ENCODE data around the gene OMP. TPM values are rescaled to one million over a fixed set of nuclear protein-coding genes. Genes with fewer than 3 reads are reported as not detected.

OMP gene
- total RNA-seq, 4 donors from 2014 or later: not detected

DNA sequence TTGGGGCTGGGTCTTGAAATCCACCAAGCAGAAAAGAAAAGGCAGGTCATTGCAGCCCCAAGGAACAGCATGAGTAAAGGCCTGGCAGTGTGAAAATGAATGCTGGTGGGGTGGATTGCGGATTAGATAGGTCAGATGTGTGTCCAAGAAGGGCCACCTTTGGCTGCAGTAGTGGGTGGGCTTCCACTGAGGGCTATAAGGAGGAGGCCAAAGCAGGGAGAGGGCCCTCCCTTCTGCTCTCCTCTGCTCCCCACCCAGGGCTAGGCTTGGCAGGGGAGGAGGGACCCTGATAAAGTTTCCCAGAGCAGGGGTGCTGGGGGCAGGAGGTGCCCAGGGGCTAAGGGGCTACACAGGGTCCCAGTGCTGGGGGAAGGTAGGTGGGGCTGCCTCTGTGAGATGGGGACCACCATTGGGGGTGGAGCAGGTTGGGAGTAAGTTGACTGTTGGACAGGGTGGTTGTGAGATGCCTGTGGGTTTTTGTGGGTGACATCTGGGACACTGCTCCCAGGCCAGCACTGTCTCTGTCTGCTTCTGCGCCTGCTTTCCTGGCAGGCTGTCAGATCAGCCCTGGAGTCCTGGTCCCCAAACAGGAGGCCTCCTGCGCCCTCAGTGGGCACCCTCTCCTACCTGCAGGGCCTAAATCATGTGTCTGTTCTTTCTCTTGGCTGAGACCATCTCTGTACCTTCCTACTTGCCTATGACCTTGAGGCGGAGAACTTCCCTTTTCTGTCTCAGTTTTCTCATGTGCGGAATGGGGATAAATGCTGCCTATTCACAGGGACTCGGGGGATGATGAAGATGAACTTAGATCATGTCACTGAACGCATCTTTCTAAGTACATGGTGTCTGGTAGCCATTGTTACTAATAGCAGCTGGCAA lies 33.9 kb upstream of the OMP start:
- WGBS: 82% methylated on average over 7 of the region's 7 CpGs

DNA sequence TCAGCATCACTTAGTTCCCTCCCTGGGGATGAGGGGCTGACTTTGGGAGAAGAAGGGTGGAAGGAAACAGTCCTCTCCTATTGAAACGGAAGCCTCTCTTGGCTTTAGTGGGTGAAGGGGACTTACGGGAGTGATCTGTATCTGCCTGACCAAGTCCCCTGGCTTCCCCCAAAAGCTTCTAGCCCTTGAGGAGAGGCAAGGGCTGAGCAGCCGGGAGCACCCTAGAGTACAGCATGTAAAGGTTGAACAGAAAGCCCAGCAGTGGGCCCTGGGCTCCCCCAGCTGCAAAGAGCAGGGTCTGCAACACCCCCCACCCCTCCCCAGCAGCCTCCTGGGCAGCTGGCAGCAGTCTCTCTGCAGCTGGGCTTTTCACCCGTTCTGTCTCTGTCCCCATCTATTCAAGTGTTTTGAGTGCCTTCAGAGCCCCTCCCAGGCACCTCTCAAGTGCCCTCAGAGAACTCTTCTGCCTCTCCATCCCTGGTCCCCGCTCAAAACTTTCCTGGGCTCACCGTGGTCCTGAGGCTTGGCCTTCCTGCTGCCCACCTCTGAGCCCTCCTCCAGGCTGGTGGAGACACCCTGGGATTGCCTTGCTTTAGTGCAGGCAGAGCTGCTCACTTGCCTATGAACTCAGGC lies 33.2 kb upstream of the OMP start:
- Histone ChIP-seq H3K9me3 (no peaks in the 10 kb centered on the region), H3K36me3 (no peaks in the 10 kb centered on the region), H3K27me3 (no peaks in the 10 kb centered on the region), H3K4me3 (no peak overlapping the region), H3K4me1 (peaks cover 31 to 73% (median 62%) of the 10 kb centered on the region in 4 donors), H3K27ac (replicated peaks in 1 of 4) (no peak overlapping the region)
- DNase-seq (ENCODE audit: extremely low spot score): no peak
- TF ChIP-seq POLR2AphosphoS5 (IDR thresholded peaks at IDR 0.05) (no peak), EP300 (IDR thresholded peaks at IDR 0.05) (no peak), POLR2A (IDR thresholded peaks at IDR 0.05; ENCODE audit: low read depth) (no peak)
- TF ChIP-seq, protein P1, sequence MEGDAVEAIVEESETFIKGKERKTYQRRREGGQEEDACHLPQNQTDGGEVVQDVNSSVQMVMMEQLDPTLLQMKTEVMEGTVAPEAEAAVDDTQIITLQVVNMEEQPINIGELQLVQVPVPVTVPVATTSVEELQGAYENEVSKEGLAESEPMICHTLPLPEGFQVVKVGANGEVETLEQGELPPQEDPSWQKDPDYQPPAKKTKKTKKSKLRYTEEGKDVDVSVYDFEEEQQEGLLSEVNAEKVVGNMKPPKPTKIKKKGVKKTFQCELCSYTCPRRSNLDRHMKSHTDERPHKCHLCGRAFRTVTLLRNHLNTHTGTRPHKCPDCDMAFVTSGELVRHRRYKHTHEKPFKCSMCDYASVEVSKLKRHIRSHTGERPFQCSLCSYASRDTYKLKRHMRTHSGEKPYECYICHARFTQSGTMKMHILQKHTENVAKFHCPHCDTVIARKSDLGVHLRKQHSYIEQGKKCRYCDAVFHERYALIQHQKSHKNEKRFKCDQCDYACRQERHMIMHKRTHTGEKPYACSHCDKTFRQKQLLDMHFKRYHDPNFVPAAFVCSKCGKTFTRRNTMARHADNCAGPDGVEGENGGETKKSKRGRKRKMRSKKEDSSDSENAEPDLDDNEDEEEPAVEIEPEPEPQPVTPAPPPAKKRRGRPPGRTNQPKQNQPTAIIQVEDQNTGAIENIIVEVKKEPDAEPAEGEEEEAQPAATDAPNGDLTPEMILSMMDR (IDR thresholded peaks at IDR 0.05): no peak
- WGBS: 76% methylated on average over 6 of the region's 6 CpGs
- intact Hi-C loops (cut with DNase I): no loop called here

More for the DNA sequence above, 33.9 kb upstream of the OMP start:
- H3K4me1 ChIP-seq: peaks cover 23 to 66% (median 54%) of the 10 kb centered on the region in 4 donors
- H3K27ac ChIP-seq (replicated peaks in 1 of 4): no peak overlapping the region
- no peaks in the 10 kb centered on the region for H3K36me3 ChIP-seq
- intact Hi-C loops (cut with DNase I): no loop called here
- H3K9me3 ChIP-seq: no peaks in the 10 kb centered on the region
- no peaks in the 10 kb centered on the region for H3K27me3 ChIP-seq
- no peak for TF ChIP-seq EP300 (IDR thresholded peaks at IDR 0.05)
- TF ChIP-seq POLR2A (IDR thresholded peaks at IDR 0.05; ENCODE audit: low read depth): no peak
- no peak for TF ChIP-seq POLR2AphosphoS5 (IDR thresholded peaks at IDR 0.05)
- TF ChIP-seq, protein P1 (IDR thresholded peaks at IDR 0.05): no peak
- H3K4me3 ChIP-seq: peak overlapping the region in 1 of 4 donors; percentile 72
- no peak for DNase-seq (ENCODE audit: extremely low spot score)

DNA sequence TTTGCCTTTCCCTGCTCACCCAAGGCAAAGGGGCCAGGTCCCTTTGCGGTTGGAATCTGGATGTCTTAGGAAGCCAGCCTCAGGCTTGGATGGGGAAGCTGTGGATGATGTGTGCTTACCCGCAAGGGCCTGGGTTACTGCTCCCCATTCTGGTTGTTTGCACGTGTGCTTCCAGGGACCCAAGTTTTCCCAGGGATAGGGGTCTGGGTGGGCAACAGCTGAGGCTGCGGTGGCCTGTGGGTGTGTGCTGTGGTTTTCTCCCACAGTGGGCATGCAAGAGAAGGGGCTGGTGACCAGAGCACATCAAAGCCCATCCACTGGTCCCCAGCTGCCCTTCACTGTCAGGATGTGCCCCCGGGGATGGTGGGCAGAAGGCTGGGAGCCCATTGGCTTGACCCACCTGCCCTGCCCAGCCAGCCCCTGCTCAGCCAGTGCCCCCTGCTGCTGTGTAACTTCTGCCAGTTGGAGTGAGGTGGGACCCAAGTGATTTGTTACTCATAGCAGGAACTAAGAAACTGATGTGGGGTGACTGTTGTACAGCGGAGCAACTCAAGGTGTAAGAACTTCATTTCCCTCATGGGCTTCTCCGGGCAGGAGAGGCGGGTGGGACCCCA lies 32.6 kb upstream of the OMP start:
- no peak overlapping the region for H3K27ac ChIP-seq (replicated peaks in 1 of 4)
- WGBS: 91% methylated on average over 4 of the region's 8 CpGs
- H3K27me3 ChIP-seq: no peaks in the 10 kb centered on the region
- no peak for DNase-seq (ENCODE audit: extremely low spot score)
- H3K4me3 ChIP-seq: no peak overlapping the region
- H3K4me1 ChIP-seq: peaks cover 35 to 80% (median 68%) of the 10 kb centered on the region in 4 donors
- no peaks in the 10 kb centered on the region for H3K36me3 ChIP-seq
- no peaks in the 10 kb centered on the region for H3K9me3 ChIP-seq
- intact Hi-C loops (cut with DNase I): no loop called here
- TF ChIP-seq EP300 (IDR thresholded peaks at IDR 0.05): no peak
- no peak for TF ChIP-seq POLR2AphosphoS5 (IDR thresholded peaks at IDR 0.05)
- no peak for TF ChIP-seq POLR2A (IDR thresholded peaks at IDR 0.05; ENCODE audit: low read depth)
- TF ChIP-seq, protein P1 (IDR thresholded peaks at IDR 0.05): no peak

DNA sequence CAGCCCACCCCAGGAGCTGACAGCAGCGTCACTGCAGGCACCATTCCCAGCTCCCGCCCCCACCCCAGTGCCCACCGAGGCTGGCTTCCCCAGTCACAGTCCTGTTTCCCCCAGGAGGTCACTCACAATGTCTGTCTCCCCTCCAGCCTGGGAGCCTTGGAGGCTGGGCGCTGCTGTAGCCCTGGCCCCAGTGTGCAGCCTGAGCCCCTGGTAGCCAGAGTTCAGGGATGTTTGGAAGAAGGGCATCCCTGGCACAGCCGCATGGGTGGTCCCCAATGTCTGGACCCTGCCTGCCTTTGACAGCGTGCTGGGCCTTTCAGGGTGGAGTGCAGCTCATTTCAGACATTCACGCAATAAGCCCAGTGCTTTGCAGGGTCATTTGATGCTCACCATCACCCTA lies 31.6 kb upstream of the OMP start:
- DNase-seq (ENCODE audit: extremely low spot score): no peak
- TF ChIP-seq POLR2AphosphoS5 (IDR thresholded peaks at IDR 0.05) (no peak), EP300 (IDR thresholded peaks at IDR 0.05) (no peak), POLR2A (IDR thresholded peaks at IDR 0.05; ENCODE audit: low read depth) (no peak)
- TF ChIP-seq, protein P1 (IDR thresholded peaks at IDR 0.05): no peak
- H3K36me3 ChIP-seq: no peaks in the 10 kb centered on the region
- no peak overlapping the region for H3K4me3 ChIP-seq
- H3K27ac ChIP-seq (replicated peaks in 1 of 4): peak overlapping the region in 2 of 4 donors; percentile 78 to 83
- 90% methylated on average over 5 of the region's 7 CpGs for WGBS
- peaks cover 30 to 77% (median 63%) of the 10 kb centered on the region in 4 donors for H3K4me1 ChIP-seq
- H3K27me3 ChIP-seq: no peaks in the 10 kb centered on the region
- intact Hi-C loops (cut with DNase I): no loop called here
- H3K9me3 ChIP-seq: no peaks in the 10 kb centered on the region
